ENCODE results near the gene AK5.
A peak's percentile ranks its signal among the peaks of the same experiment; 100 is the strongest.

AK5 gene

DNA sequence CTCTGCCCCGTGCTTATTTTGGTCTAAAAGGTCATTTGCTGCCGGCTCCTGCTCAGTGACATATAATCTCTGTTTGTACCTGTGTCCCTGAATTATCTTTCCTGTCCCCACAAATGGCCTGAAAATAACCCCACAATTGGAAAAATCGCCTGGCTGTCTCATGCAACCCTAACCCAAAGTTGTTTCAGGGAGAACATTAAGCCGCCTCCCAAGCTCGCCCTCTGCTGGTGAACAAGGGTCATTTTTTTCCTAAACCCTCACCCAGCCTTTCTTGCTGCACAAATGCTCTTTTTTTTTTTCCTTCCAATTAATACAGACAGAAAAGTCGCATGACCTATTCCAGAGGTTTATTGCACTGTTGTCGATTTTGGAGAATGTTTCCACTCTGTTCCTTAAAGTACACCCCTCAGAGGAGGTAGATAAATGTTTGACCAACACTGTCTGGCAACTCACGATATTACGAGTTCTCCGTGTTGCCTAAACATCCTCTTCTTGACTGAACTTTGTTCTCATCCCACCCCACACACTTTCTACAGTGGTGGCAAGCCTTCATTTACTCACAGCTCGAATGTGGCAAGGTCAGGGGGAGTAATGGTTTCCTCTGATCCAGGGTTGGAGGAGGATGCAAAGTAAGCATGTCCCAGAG, 252.0 kb downstream of the AK5 start:
- peak; percentile 66 to 84 (median 78) for DNase-seq
- 38% methylated on average over 8 of the region's 11 CpGs for WGBS (ENCODE audit: insufficient coverage)
- peaks cover 0 to 8% (median 0%) of the 10 kb centered on the region in 4 experiments for H3K4me1 ChIP-seq (ENCODE audit: control extremely low read depth in 1 of 4, control insufficient read depth in 4 of 4, insufficient read depth in 4 of 4, low read length in 3 of 4)
- no peaks in the 10 kb centered on the region for H3K36me3 ChIP-seq (ENCODE audit: control insufficient read depth in 4 of 4, insufficient read depth in 4 of 4, low read length in 3 of 4)
- no peak overlapping the region for H3K27ac ChIP-seq (ENCODE audit: insufficient read depth in 1 of 2, low read depth in 1 of 2, low read length in 2 of 2, poor library complexity in 1 of 2, severe bottlenecking in 2 of 2)
- ChIA-PET CTCF (interaction anchor here (0.6 to 5.2 kb wide), 15 partner anchors 9 to 1746 kb away, joined by 3 to 18 read pairs (median 4); no protein-coding TSS in a partner anchor), POLR2A (interaction anchor here (0.6 to 0.7 kb wide), 2 partner anchors 134 to 251 kb away, joined by 3 to 7 read pairs; no protein-coding TSS in a partner anchor)
- H3K9me3 ChIP-seq (ENCODE audit: control extremely low read depth in 1 of 5, control insufficient read depth in 4 of 5, insufficient read depth in 2 of 5, low read depth in 1 of 5, low read length in 4 of 5): no peaks in the 10 kb centered on the region
- no peaks in the 10 kb centered on the region for H3K27me3 ChIP-seq (replicated peaks in 2 of 5; ENCODE audit: control insufficient read depth in 4 of 5, insufficient read depth in 5 of 5, low read length in 4 of 5)
- no peak overlapping the region for H3K4me3 ChIP-seq (ENCODE audit: control insufficient read depth in 1 of 7, extremely low read depth in 1 of 7, insufficient read depth in 4 of 7, low read depth in 2 of 7, low read length in 6 of 7)

DNA sequence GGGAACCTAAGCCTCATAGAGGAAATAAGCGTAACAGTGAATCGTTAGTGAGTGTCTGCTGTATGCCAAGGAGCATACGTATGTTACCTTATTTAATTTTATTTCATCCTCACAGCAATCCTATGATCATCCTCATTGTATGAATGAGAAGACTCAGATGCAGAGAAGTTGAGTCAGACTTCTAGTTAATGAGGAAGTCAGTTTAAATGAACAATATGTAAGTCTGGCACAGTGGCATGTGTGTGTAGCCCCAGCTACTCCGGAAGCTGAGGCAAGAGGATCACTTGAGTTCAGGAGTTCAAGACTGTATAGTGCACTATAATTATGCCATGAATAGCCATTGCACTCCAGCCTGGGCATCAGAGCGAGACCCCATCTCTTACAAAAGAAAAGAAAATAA, 252.6 kb downstream of the AK5 start:
- ChIA-PET CTCF (interaction anchor here (2.3 to 5.2 kb wide), 5 partner anchors 8 to 136 kb away, joined by 7 to 18 read pairs (median 13); no protein-coding TSS in a partner anchor), POLR2A (no interaction called here)
- WGBS (ENCODE audit: insufficient coverage): 94% methylated on average over 2 of the region's 5 CpGs
- peak in 1 of 3 donors; percentile 10 for DNase-seq
- H3K36me3 ChIP-seq (ENCODE audit: control insufficient read depth in 4 of 4, insufficient read depth in 4 of 4, low read length in 3 of 4): no peaks in the 10 kb centered on the region
- peaks cover 0 to 12% (median 3%) of the 10 kb centered on the region in 4 experiments for H3K4me1 ChIP-seq (ENCODE audit: control extremely low read depth in 1 of 4, control insufficient read depth in 4 of 4, insufficient read depth in 4 of 4, low read length in 3 of 4)
- H3K27me3 ChIP-seq (replicated peaks in 2 of 5; ENCODE audit: control insufficient read depth in 4 of 5, insufficient read depth in 5 of 5, low read length in 4 of 5): no peaks in the 10 kb centered on the region
- H3K27ac ChIP-seq (ENCODE audit: insufficient read depth in 1 of 2, low read depth in 1 of 2, low read length in 2 of 2, poor library complexity in 1 of 2, severe bottlenecking in 2 of 2): no peak overlapping the region
- H3K9me3 ChIP-seq (ENCODE audit: control extremely low read depth in 1 of 5, control insufficient read depth in 4 of 5, insufficient read depth in 2 of 5, low read depth in 1 of 5, low read length in 4 of 5): no peaks in the 10 kb centered on the region
- no peak overlapping the region for H3K4me3 ChIP-seq (ENCODE audit: control insufficient read depth in 1 of 7, extremely low read depth in 1 of 7, insufficient read depth in 4 of 7, low read depth in 2 of 7, low read length in 6 of 7)

DNA sequence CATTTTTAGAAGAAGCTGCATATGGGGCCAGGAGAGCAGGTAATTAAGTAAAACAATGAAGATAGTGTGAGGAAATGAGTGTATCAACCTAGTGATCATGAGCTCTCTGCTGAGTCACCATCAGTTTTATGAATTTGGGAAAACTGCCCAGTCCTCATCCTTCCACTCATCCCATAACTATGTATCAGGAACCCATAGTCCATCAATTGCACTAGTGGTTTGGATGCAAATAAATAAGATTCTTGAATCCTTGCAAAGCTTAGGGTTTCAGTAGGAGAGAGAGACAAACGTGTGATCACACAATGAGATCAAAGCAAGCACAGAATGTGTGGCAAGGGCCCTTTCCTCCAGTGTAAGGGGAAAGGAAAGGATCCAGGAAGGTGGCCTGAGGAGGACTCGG, 255.0 kb downstream of the AK5 start:
- no peak overlapping the region for H3K27ac ChIP-seq (ENCODE audit: insufficient read depth in 1 of 2, low read depth in 1 of 2, low read length in 2 of 2, poor library complexity in 1 of 2, severe bottlenecking in 2 of 2)
- H3K27me3 ChIP-seq (replicated peaks in 2 of 5; ENCODE audit: control insufficient read depth in 4 of 5, insufficient read depth in 5 of 5, low read length in 4 of 5): no peaks in the 10 kb centered on the region
- H3K9me3 ChIP-seq (ENCODE audit: control extremely low read depth in 1 of 5, control insufficient read depth in 4 of 5, insufficient read depth in 2 of 5, low read depth in 1 of 5, low read length in 4 of 5): no peaks in the 10 kb centered on the region
- ChIA-PET CTCF (interaction anchor here (1.0 to 2.7 kb wide), 4 partner anchors 8 to 224 kb away, joined by 3 to 7 read pairs (median 4); no protein-coding TSS in a partner anchor), POLR2A (no interaction called here)
- WGBS (ENCODE audit: insufficient coverage): 89% methylated on average over 2 of the region's 2 CpGs
- H3K4me3 ChIP-seq (ENCODE audit: control insufficient read depth in 1 of 7, extremely low read depth in 1 of 7, insufficient read depth in 4 of 7, low read depth in 2 of 7, low read length in 6 of 7): no peak overlapping the region
- DNase-seq: no peak
- no peaks in the 10 kb centered on the region for H3K36me3 ChIP-seq (ENCODE audit: control insufficient read depth in 4 of 4, insufficient read depth in 4 of 4, low read length in 3 of 4)
- peaks cover 0 to 28% (median 13%) of the 10 kb centered on the region in 4 experiments for H3K4me1 ChIP-seq (ENCODE audit: control extremely low read depth in 1 of 4, control insufficient read depth in 4 of 4, insufficient read depth in 4 of 4, low read length in 3 of 4)

DNA sequence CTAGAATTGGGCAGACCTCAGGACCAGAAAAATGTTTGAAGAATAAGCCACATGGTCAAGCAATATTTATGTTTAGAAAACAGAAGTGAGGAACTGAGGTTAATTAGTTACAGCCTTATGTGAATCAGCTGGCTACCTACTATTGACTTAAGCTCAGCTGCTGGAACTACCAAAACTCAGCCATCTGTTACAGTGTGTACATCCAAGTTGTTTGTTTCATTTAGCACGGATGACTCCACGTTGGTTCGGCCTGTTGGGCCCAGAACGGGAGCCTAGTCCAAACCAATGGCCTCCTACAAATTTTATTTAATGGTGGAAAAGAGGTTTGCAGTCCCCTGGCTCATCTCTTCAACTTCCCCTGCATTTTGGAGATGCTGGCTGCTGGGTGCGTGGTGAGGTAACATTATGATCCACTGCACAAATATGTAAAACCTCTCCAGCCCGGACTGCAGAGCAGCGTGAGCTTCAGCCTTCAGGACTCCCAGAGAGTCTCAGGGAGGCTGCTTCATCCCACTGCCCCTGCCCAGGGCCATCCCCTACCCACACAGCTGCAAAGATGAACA, 257.2 kb downstream of the AK5 start:
- Histone ChIP-seq H3K27me3 (replicated peaks in 2 of 5; ENCODE audit: control insufficient read depth in 4 of 5, insufficient read depth in 5 of 5, low read length in 4 of 5) (no peaks in the 10 kb centered on the region), H3K27ac (ENCODE audit: insufficient read depth in 1 of 2, low read depth in 1 of 2, low read length in 2 of 2, poor library complexity in 1 of 2, severe bottlenecking in 2 of 2) (no peak overlapping the region), H3K4me1 (ENCODE audit: control extremely low read depth in 1 of 4, control insufficient read depth in 4 of 4, insufficient read depth in 4 of 4, low read length in 3 of 4) (peaks cover 0 to 26% (median 13%) of the 10 kb centered on the region in 4 experiments), H3K36me3 (ENCODE audit: control insufficient read depth in 4 of 4, insufficient read depth in 4 of 4, low read length in 3 of 4) (no peaks in the 10 kb centered on the region), H3K4me3 (ENCODE audit: control insufficient read depth in 1 of 7, extremely low read depth in 1 of 7, insufficient read depth in 4 of 7, low read depth in 2 of 7, low read length in 6 of 7) (no peak overlapping the region), H3K9me3 (ENCODE audit: control extremely low read depth in 1 of 5, control insufficient read depth in 4 of 5, insufficient read depth in 2 of 5, low read depth in 1 of 5, low read length in 4 of 5) (no peaks in the 10 kb centered on the region)
- POLR2A ChIA-PET: interaction anchor here (0.6 kb wide), 1 partner anchor 493 kb away, joined by 3 read pairs; no protein-coding TSS in a partner anchor
- 93% methylated on average over 3 of the region's 7 CpGs for WGBS (ENCODE audit: insufficient coverage)
- DNase-seq: no peak
- CTCF ChIA-PET: interaction anchor here (1.3 kb wide), 1 partner anchor 228 kb away, joined by 3 read pairs; no protein-coding TSS in a partner anchor

DNA sequence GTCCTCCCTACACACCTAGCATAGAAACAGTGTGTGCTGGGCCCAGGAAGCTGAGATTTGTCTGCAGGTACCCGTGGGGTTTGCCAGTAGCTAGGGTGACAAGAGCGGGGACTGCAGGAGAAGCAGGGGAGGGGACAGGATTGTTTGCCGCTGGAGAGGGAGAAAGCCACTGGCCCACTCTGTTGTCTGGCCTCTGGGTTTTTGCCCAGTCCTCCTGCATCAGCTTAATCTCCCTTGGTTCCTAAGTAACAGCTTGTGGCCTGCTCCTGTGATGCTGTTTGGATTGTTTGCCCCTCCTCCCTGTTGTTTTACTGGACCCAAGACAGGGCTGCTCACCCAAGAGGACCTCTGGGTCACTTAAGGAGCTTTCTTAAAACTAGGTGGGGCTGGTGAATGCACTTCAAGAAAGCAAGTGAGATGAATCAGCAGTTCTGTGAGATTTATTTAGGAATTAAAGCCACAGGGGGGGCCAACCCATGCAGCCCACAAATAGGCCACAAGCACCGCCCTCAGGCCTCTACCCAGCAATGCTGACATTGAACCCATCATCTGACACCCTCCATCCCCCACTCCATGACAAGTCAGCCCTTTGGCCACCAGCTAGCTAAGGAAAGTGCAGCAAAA, 257.8 kb downstream of the AK5 start:
- no peaks in the 10 kb centered on the region for H3K9me3 ChIP-seq (ENCODE audit: control extremely low read depth in 1 of 5, control insufficient read depth in 4 of 5, insufficient read depth in 2 of 5, low read depth in 1 of 5, low read length in 4 of 5)
- DNase-seq: peak; percentile 15 to 72 (median 64)
- CTCF ChIA-PET: interaction anchor here (1.3 kb wide), 1 partner anchor 229 kb away, joined by 3 read pairs; no protein-coding TSS in a partner anchor
- H3K36me3 ChIP-seq (ENCODE audit: control insufficient read depth in 4 of 4, insufficient read depth in 4 of 4, low read length in 3 of 4): no peaks in the 10 kb centered on the region
- H3K27ac ChIP-seq (ENCODE audit: insufficient read depth in 1 of 2, low read depth in 1 of 2, low read length in 2 of 2, poor library complexity in 1 of 2, severe bottlenecking in 2 of 2): no peak overlapping the region
- H3K4me3 ChIP-seq (ENCODE audit: control insufficient read depth in 1 of 7, extremely low read depth in 1 of 7, insufficient read depth in 4 of 7, low read depth in 2 of 7, low read length in 6 of 7): no peak overlapping the region
- WGBS (ENCODE audit: insufficient coverage): 45% methylated on average over 3 of the region's 4 CpGs
- H3K4me1 ChIP-seq (ENCODE audit: control extremely low read depth in 1 of 4, control insufficient read depth in 4 of 4, insufficient read depth in 4 of 4, low read length in 3 of 4): peaks cover 0 to 23% (median 13%) of the 10 kb centered on the region in 4 experiments
- POLR2A ChIA-PET: no interaction called here
- H3K27me3 ChIP-seq (replicated peaks in 2 of 5; ENCODE audit: control insufficient read depth in 4 of 5, insufficient read depth in 5 of 5, low read length in 4 of 5): no peaks in the 10 kb centered on the region

DNA sequence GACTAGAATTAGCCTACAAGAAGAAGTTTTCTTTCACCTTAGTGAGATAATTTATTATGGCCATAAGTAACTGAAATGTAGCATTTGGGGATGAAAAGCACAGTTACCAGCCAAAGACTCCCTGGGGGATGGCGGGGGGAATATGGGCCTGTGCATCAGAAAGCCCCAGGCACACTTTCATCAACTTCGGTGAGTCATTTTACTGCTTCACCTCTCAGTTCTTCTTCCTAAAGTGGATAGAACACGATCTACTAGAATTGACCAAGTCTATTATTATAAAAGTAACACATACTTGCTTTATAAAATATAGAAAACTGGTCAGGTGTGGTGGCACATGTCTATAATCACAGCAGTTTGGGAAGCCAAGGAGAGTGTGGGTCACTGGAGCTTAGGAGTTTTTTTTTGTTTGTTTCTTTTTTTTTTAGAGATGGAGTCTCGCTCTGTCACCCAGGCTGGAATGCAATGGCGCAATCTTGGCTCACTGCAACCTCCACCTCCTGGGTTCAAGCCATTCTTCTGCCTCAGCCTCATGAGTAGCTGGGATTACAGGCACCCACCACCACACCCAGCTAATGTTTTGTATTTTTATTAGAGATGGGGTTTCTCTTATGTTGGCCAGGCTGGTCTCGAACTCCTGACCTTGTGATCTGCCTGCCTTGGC, 258.8 kb downstream of the AK5 start:
- Histone ChIP-seq H3K4me3 (ENCODE audit: control insufficient read depth in 1 of 7, extremely low read depth in 1 of 7, insufficient read depth in 4 of 7, low read depth in 2 of 7, low read length in 6 of 7) (no peak overlapping the region), H3K27me3 (replicated peaks in 2 of 5; ENCODE audit: control insufficient read depth in 4 of 5, insufficient read depth in 5 of 5, low read length in 4 of 5) (no peaks in the 10 kb centered on the region), H3K9me3 (ENCODE audit: control extremely low read depth in 1 of 5, control insufficient read depth in 4 of 5, insufficient read depth in 2 of 5, low read depth in 1 of 5, low read length in 4 of 5) (no peaks in the 10 kb centered on the region), H3K36me3 (ENCODE audit: control insufficient read depth in 4 of 4, insufficient read depth in 4 of 4, low read length in 3 of 4) (no peaks in the 10 kb centered on the region), H3K27ac (ENCODE audit: insufficient read depth in 1 of 2, low read depth in 1 of 2, low read length in 2 of 2, poor library complexity in 1 of 2, severe bottlenecking in 2 of 2) (no peak overlapping the region), H3K4me1 (ENCODE audit: control extremely low read depth in 1 of 4, control insufficient read depth in 4 of 4, insufficient read depth in 4 of 4, low read length in 3 of 4) (peaks cover 0 to 23% (median 14%) of the 10 kb centered on the region in 4 experiments)
- WGBS (ENCODE audit: insufficient coverage): 100% methylated on average over 1 of the region's 6 CpGs
- ChIA-PET POLR2A (no interaction called here), CTCF (no interaction called here)
- DNase-seq: no peak

Data from common myeloid progenitor, CD34-positive (primary cell).